ENCODE data around the gene TP53INP2. TPM values are rescaled to one million over a fixed set of nuclear protein-coding genes. Genes with fewer than 3 reads are reported as not detected.

The TP53INP2 gene
- total RNA-seq, 4 donors from 2014 or later: 21.9 to 39.7 (median 31.2) TPM

DNA sequence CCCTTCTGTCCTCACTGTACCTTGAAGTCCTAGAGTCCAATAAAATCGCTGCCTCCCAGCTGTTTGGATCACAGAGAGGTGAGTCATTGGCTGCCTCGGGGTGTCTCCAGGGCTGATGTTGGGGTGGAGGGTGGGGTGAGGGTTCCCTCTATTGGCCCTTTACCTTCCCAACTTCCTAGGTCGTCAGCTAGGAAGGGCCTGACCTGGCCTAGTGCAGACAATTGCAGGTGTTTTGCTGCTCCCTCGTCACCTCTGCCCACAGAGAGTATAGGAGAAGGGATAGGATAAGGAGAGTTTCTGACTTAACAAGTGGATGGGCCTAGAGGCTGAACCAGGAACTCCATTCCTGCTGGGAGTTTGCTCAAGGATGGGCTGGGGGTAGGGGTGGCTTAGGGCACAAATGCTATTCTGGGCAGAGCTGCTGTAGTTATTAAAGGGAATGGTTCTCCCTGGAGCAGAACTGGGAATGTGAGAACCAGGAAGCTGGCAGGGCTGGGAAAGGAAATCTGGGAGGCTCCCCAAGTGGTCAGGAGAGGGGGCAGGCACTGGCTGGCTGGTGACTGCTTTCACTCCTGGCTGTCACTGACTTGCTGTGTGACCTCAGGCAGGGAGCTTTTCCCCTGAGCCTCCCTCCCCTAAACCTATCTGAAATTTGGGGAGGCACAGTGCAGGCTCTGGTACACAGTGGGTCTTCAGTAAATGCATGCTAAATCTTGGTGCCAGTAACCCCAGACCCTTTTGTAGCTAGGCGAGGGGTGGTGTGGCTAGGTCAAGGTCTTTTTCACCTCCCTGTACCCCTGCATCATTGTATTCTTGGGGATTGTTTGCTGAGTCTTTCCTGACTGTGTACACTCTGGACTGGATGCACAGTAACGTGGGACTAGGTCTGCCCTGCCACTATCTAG, 1.5 kb downstream of the TP53INP2 start:
- TF ChIP-seq, protein P1, sequence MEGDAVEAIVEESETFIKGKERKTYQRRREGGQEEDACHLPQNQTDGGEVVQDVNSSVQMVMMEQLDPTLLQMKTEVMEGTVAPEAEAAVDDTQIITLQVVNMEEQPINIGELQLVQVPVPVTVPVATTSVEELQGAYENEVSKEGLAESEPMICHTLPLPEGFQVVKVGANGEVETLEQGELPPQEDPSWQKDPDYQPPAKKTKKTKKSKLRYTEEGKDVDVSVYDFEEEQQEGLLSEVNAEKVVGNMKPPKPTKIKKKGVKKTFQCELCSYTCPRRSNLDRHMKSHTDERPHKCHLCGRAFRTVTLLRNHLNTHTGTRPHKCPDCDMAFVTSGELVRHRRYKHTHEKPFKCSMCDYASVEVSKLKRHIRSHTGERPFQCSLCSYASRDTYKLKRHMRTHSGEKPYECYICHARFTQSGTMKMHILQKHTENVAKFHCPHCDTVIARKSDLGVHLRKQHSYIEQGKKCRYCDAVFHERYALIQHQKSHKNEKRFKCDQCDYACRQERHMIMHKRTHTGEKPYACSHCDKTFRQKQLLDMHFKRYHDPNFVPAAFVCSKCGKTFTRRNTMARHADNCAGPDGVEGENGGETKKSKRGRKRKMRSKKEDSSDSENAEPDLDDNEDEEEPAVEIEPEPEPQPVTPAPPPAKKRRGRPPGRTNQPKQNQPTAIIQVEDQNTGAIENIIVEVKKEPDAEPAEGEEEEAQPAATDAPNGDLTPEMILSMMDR (IDR thresholded peaks at IDR 0.05): peak in 3 of 6 experiments; percentile 14 to 32 (median 21)
- peak in 1 of 2 donors; percentile 43 for TF ChIP-seq POLR2A (IDR thresholded peaks at IDR 0.05)
- Histone ChIP-seq H3K9me3 (no peaks in the 10 kb centered on the region), H3K27ac (peak overlapping the region; percentile 98 to 100 (median 100)), H3K4me1 (peaks cover 27 to 43% of the 10 kb centered on the region in 2 donors), H3K27me3 (no peaks in the 10 kb centered on the region), H3K4me3 (replicated peaks in 1 of 3) (peak overlapping the region in 2 of 3 donors; percentile 77 to 99), H3K36me3 (no peaks in the 10 kb centered on the region)
- intact Hi-C loops (cut with DNase I): loop anchor here (5.0 kb wide), 1 partner anchor 143 kb away; no protein-coding TSS in a partner anchor
- 45 to 49% methylated on average over 6 of the region's 6 CpGs for WGBS, 2 donors
- peak; percentile 50 to 62 for DNase-seq

DNA sequence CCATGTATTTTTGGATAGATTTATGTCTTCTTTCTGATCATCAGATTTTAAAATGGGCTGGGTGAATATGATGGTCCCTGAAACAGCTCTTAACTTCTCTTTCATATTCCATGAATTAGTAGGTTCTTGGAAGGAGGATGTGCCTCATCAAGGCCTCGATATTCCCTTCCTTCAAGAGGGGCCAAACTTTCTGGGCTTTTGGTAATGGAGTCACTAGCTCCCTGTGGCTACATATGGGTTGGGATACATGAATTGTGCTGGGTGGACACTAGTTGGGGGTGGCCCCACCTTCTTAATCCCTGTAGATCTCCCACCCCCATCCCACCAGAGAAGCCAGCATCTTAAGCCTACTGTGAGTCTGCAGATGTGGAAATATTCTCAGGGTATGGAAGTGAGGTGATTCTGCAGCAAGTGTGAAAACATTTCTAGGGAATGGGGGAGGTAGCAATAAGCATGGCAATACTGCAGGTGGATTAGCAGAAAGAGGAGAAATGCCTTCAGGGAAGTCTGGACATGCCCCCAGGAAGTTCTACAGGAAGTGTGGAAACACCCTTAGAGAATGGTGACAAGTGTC, 2.2 kb downstream of the TP53INP2 start:
- no peak for TF ChIP-seq POLR2A (IDR thresholded peaks at IDR 0.05)
- TF ChIP-seq, protein P1 (IDR thresholded peaks at IDR 0.05): no peak
- intact Hi-C loops (cut with DNase I): loop anchor here (5.0 kb wide), 1 partner anchor 144 kb away; no protein-coding TSS in a partner anchor
- no peak for DNase-seq
- 88 to 94% methylated on average over 1 of the region's 1 CpG for WGBS, 2 donors
- Histone ChIP-seq H3K27me3 (no peaks in the 10 kb centered on the region), H3K4me3 (replicated peaks in 1 of 3) (no peak overlapping the region), H3K27ac (peak overlapping the region; percentile 98 to 100 (median 100)), H3K9me3 (no peaks in the 10 kb centered on the region), H3K4me1 (peaks cover 27 to 44% of the 10 kb centered on the region in 2 donors), H3K36me3 (no peaks in the 10 kb centered on the region)

DNA sequence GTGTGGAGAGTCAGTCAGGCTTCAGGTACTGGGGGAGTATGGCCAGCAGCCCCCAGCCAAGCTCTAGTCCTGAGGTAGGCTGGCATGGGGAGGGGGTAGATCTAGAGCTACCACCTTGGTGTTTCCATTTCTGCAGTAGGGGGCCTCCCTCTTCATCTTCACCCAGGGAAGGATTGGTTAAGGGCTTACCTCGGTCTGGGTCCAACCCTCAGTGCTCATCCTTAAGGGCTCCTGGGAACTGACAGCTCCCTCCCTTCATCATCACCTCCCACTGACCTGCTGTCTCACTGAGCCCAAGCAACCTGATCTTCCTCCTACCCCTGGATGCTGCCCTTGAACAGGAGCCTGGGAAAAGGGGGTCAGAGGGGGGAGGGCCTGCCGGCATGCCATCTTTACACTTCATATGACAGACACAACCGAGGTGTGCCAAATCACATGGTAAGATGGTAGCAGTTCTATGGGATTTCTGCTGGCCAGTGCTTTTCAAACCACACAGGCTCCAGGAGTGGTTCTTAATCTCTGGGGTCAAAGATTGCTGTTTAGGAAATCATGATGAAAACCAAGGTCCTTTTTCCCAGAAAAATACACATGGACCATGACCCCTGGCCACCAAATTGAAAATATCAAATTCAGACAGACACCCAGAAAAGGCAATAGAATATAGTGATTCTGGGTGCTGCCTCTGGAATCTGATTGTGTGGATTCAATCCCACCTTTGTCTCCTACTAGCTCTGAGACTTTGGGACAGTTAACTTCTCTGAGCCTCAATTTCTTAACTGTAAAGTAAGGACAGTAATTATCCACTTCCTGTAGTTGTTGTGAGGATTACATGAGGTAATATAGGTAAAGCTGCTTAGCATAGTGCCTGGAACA, 3.0 kb downstream of the TP53INP2 start:
- Histone ChIP-seq H3K4me1 (peaks cover 27 to 44% of the 10 kb centered on the region in 2 donors), H3K4me3 (replicated peaks in 1 of 3) (no peak overlapping the region), H3K36me3 (no peaks in the 10 kb centered on the region), H3K9me3 (no peaks in the 10 kb centered on the region), H3K27ac (peak overlapping the region in 1 of 3 donors; percentile 1), H3K27me3 (no peaks in the 10 kb centered on the region)
- TF ChIP-seq POLR2A (IDR thresholded peaks at IDR 0.05): no peak
- TF ChIP-seq, protein P1 (IDR thresholded peaks at IDR 0.05): no peak
- DNase-seq: no peak
- intact Hi-C loops (cut with DNase I): loop anchor here (5.0 kb wide), 1 partner anchor 145 kb away; no protein-coding TSS in a partner anchor
- WGBS, 2 donors: 75% methylated on average over 3 of the region's 3 CpGs

DNA sequence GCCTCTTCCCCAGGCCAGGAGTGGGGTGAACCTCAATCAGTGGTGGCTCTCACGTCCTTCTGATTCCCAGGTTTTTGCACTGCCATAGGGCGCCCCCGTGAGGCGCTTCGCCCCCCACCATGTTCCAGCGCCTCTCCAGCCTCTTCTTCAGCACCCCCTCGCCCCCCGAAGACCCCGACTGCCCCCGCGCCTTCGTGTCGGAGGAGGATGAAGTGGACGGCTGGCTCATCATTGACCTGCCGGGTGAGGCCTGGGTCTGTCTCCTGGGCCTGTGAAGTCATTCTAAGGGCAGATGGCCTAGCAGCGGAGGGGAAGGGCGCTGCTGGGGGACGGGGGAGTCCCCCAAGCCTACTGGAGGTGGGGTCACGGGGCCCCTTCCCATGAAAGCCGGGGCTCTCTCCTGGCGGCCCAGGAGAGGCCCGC, 4.5 kb downstream of the TP53INP2 start:
- Histone ChIP-seq H3K27me3 (no peaks in the 10 kb centered on the region), H3K36me3 (no peaks in the 10 kb centered on the region), H3K27ac (peak overlapping the region; percentile 86 to 98 (median 97)), H3K9me3 (no peaks in the 10 kb centered on the region), H3K4me1 (peaks cover 27 to 48% of the 10 kb centered on the region in 2 donors), H3K4me3 (replicated peaks in 1 of 3) (peak overlapping the region in 2 of 3 donors; percentile 66 to 78)
- peak; percentile 43 for DNase-seq
- 6 to 14% methylated on average over 15 to 19 of the region's 22 CpGs for WGBS, 2 donors
- intact Hi-C loops (cut with DNase I): loop anchor here (5.0 kb wide), 1 partner anchor 146 kb away; no protein-coding TSS in a partner anchor
- no peak for TF ChIP-seq POLR2A (IDR thresholded peaks at IDR 0.05)
- TF ChIP-seq, protein P1 (IDR thresholded peaks at IDR 0.05): peak in 3 of 6 experiments; percentile 19 to 48 (median 38)
